Panc1 (cell line): ENCODE data around the gene NTSR2. TPM values are rescaled to one million over a fixed set of nuclear protein-coding genes. Genes with fewer than 3 reads are reported as not detected.

Experiments
- ATAC-seq: fragments of 200-7000 bp; cut with Tn5 transposase; 2 replicates; pipeline ENCODE4 v1.9.1; 2020; ENCODE audit warnings: mild to moderate bottlenecking, moderate library complexity
- BruUV-seq: library from RNA; stranded (reverse); fragments of 400-500 nt; replicated peaks from 2 replicates; lab custom pipeline; 2021; lab: Mats Ljungman, UMichigan
- CTCF ChIA-PET: fragments of 300-600 bp; sonication (Branson Sonifier 250); formaldehyde crosslinking; loops from one replicate; lab custom pipeline; 2022; ENCODE audit warnings: antibody characterized with exemption; lab: Charles Lee
- POLR2A ChIA-PET: fragments of 300-600 bp; sonication (Branson Sonifier 250); formaldehyde crosslinking; loops from one replicate; lab custom pipeline; 2022; ENCODE audit warnings: antibody characterized with exemption; lab: Charles Lee
- DNase-seq: peaks from one replicate; pipeline ENCODE4 v3.0.0-alpha.2; 2010; ENCODE audit warnings: low read depth, low spot score
- H3K27ac ChIP-seq: 2 replicates; pipeline ENCODE4 v1.5.1; 2011; ENCODE audit warnings: mild to moderate bottlenecking, low read length, inconsistent platforms
- H3K27me3 ChIP-seq: fragments of 200-500 bp; sonication (Bioruptor generic); 2 replicates; pipeline ENCODE4 v1.6.0; 2014; ENCODE audit warnings: low read length, inconsistent platforms; ENCODE audit not compliant: control insufficient read depth, insufficient read depth
- H3K36me3 ChIP-seq: fragments of 200-500 bp; sonication (Bioruptor generic); 2 replicates; pipeline ENCODE4 v1.5.1; 2014; ENCODE audit warnings: inconsistent platforms, mild to moderate bottlenecking, low read length, moderate library complexity; ENCODE audit not compliant: control insufficient read depth, insufficient read depth
- H3K4me1 ChIP-seq: 2 replicates; pipeline ENCODE4 v1.5.1; 2011; ENCODE audit warnings: inconsistent platforms, mild to moderate bottlenecking, low read length, moderate library complexity; ENCODE audit not compliant: control insufficient read depth, insufficient read depth
- H3K4me3 ChIP-seq, 2 experiments: 2 replicates each; pipeline ENCODE4 v1.5.1; 2011 to 2012; ENCODE audit warnings: low read depth in 2 of 2, low read length in 2 of 2, mild to moderate bottlenecking in 2 of 2, inconsistent platforms in 1 of 2, moderate library complexity in 1 of 2
- H3K9me3 ChIP-seq: fragments of 200-500 bp; sonication (Bioruptor generic); 2 replicates; pipeline ENCODE4 v1.5.1; 2014; ENCODE audit warnings: low read depth, mild to moderate bottlenecking, inconsistent platforms, low read length, moderate library complexity; ENCODE audit not compliant: control insufficient read depth, insufficient read depth
- CTCF ChIP-seq: fragments of 450-650 bp; IDR thresholded peaks from 2 replicates; pipeline ENCODE4 v1.5.1; 2017; ENCODE audit warnings: mild to moderate bottlenecking
- POLR2AphosphoS5 ChIP-seq: IDR thresholded peaks from 2 replicates; pipeline ENCODE4 v1.6.1; 2012; ENCODE audit warnings: mild to moderate bottlenecking, low read depth, low read length, moderate library complexity
- SIN3A ChIP-seq: IDR thresholded peaks from 2 replicates; pipeline ENCODE4 v1.6.1; 2012; ENCODE audit warnings: low read depth, mild to moderate bottlenecking, low read length, moderate library complexity, borderline replicate concordance; ENCODE audit not compliant: insufficient read depth
- TCF7L2 ChIP-seq: IDR thresholded peaks from 2 replicates; pipeline ENCODE4 v1.6.1; 2011; ENCODE audit warnings: mild to moderate bottlenecking, low read depth, low read length, inconsistent platforms
- in situ Hi-C: cut with HindIII; loops from 2 replicates; pipeline ENCODE4 v1.10.0; 2016; ENCODE audit warnings: low sequenced_read_pairs, low pct_unique_long_range_greater_than_20kb
- intact Hi-C: fragments of 100-400 bp; cut with micrococcal nuclease; formaldehyde crosslinking; loops from one replicate; pipeline ENCODE4 v1.10.0; 2022; ENCODE audit not compliant: unreplicated experiment
- total RNA-seq: library from RNA; stranded (reverse); gene quantifications from one replicate; pipeline ENCODE4 v1.2.1, GENCODE V29; 2021; ENCODE audit not compliant: unreplicated experiment
- TF ChIP-seq, protein P1 (sequence below), 2 experiments: IDR thresholded peaks; 2 replicates each; pipeline ENCODE4 v1.6.1; 2011 to 2012; ENCODE audit warnings: low read depth in 2 of 2, control low read depth in 1 of 2, low read length in 1 of 2, mild to moderate bottlenecking in 1 of 2, moderate library complexity in 1 of 2; ENCODE audit not compliant: insufficient read depth in 1 of 2

The NTSR2 gene
- total RNA-seq, 1 experiment from 2014 or later: 0.15 TPM

- TF ChIP-seq POLR2AphosphoS5: no peak
- TF ChIP-seq TCF7L2: no peak
- TF ChIP-seq, protein P1, sequence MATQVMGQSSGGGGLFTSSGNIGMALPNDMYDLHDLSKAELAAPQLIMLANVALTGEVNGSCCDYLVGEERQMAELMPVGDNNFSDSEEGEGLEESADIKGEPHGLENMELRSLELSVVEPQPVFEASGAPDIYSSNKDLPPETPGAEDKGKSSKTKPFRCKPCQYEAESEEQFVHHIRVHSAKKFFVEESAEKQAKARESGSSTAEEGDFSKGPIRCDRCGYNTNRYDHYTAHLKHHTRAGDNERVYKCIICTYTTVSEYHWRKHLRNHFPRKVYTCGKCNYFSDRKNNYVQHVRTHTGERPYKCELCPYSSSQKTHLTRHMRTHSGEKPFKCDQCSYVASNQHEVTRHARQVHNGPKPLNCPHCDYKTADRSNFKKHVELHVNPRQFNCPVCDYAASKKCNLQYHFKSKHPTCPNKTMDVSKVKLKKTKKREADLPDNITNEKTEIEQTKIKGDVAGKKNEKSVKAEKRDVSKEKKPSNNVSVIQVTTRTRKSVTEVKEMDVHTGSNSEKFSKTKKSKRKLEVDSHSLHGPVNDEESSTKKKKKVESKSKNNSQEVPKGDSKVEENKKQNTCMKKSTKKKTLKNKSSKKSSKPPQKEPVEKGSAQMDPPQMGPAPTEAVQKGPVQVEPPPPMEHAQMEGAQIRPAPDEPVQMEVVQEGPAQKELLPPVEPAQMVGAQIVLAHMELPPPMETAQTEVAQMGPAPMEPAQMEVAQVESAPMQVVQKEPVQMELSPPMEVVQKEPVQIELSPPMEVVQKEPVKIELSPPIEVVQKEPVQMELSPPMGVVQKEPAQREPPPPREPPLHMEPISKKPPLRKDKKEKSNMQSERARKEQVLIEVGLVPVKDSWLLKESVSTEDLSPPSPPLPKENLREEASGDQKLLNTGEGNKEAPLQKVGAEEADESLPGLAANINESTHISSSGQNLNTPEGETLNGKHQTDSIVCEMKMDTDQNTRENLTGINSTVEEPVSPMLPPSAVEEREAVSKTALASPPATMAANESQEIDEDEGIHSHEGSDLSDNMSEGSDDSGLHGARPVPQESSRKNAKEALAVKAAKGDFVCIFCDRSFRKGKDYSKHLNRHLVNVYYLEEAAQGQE (IDR thresholded peaks at IDR 0.05; ENCODE audit: insufficient read depth in 1 of 2, low read depth in 2 of 2, low read length in 1 of 2): no peak
- no peak for TF ChIP-seq SIN3A
- TF ChIP-seq CTCF: no peak
- ChIA-PET POLR2A (interaction anchor here (0.6 kb wide), 1 partner anchor 183 kb away, joined by 3 read pairs; no protein-coding TSS in a partner anchor), CTCF (interaction anchor here (0.6 kb wide), 1 partner anchor 1360 kb away, joined by 3 read pairs; no protein-coding TSS in a partner anchor)
- Histone ChIP-seq H3K27ac (no peak overlapping the region), H3K27me3 (peaks cover 10% of the 10 kb centered on the region), H3K4me3 (no peak overlapping the region), H3K4me1 (no peaks in the 10 kb centered on the region), H3K36me3 (no peaks in the 10 kb centered on the region), H3K9me3 (no peaks in the 10 kb centered on the region)
- DNase-seq (no peak), ATAC-seq (no peak)
- intact Hi-C loops (no loop called here), in situ Hi-C loops (no loop called here)
- BruUV-seq: no TSS peak
Measured at GRCh38 chr2:11646530-11646929, 23.5 kb downstream of the NTSR2 start.

DNA sequence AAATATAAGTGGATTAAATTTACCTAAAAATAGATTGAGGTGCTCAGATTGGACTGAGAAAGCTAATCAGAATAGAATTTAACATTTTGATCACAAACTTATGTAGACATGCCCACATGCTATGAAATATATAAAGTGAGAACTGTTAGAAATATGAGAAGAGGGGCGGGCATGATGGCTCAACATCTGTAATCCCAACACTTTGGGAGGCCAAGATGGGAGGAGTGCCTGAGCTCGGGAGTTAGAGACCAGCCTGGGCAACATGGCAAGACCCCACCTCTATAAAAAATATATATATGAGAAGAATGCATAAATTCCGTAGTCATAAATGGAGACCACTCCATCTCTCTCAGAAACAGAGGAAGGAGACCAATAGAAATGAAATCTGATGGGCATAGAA is 25.7 kb downstream of the NTSR2 start:
- no peak overlapping the region for H3K27ac ChIP-seq
- ATAC-seq (no peak), DNase-seq (no peak)
- no peak overlapping the region for H3K4me3 ChIP-seq
- H3K4me1 ChIP-seq: no peaks in the 10 kb centered on the region
- intact Hi-C loops: no loop called here
- BruUV-seq: no TSS peak
- H3K9me3 ChIP-seq: no peaks in the 10 kb centered on the region
- ChIA-PET POLR2A (no interaction called here), CTCF (no interaction called here)
- TF ChIP-seq TCF7L2 (no peak), SIN3A (no peak), CTCF (no peak)
- TF ChIP-seq, protein P1 (IDR thresholded peaks at IDR 0.05; ENCODE audit: insufficient read depth in 1 of 2, low read depth in 2 of 2, low read length in 1 of 2): no peak
- H3K36me3 ChIP-seq: no peaks in the 10 kb centered on the region
- in situ Hi-C loops: no loop called here
- peaks cover 7% of the 10 kb centered on the region for H3K27me3 ChIP-seq
